GM12878 (cell line): ENCODE data around the gene MBD3. TPM values are rescaled to one million over a fixed set of nuclear protein-coding genes. Genes with fewer than 3 reads are reported as not detected.

ENCODE experiments used
- ATAC-seq: fragments of 200-7000 bp; cut with Tn5 transposase; 3 replicates; pipeline ENCODE4 v1.9.1; 2020; ENCODE audit warnings: mild to moderate bottlenecking, moderate library complexity
- Bru-seq: library from RNA; stranded (reverse); fragments of 400-500 nt; gene quantifications from one replicate; lab custom pipeline; 2021; lab: Mats Ljungman, UMichigan
- BruChase-seq, 2 experiments: library from RNA; stranded (reverse); fragments of 400-500 nt; gene quantifications; one replicate each; lab custom pipeline; 2021; lab: Mats Ljungman, UMichigan
- BruUV-seq: library from RNA; stranded (reverse); fragments of 400-500 nt; replicated peaks from 2 replicates; lab custom pipeline; 2021; lab: Mats Ljungman, UMichigan
- CTCF ChIA-PET: fragments of 300-600 bp; sonication (Branson Sonifier 250); formaldehyde crosslinking; extraction: SDS; loops from one replicate; lab custom pipeline; 2021; ENCODE audit warnings: inconsistent platforms; lab: Yijun Ruan, JAX
- POLR2A ChIA-PET: fragments of 350-600 bp; formaldehyde crosslinking; extraction: SDS; loops from one replicate; lab custom pipeline; 2021; ENCODE audit warnings: inconsistent platforms; lab: Charles Lee
- RAD21 ChIA-PET: fragments of 300-600 bp; sonication (Branson Sonifier 250); formaldehyde crosslinking; loops from one replicate; lab custom pipeline; 2023; ENCODE audit warnings: antibody characterized with exemption; ENCODE audit not compliant: unreplicated experiment; lab: Charles Lee
- SMC1A ChIA-PET: fragments of 300-600 bp; sonication (Branson Sonifier 250); formaldehyde crosslinking; loops from one replicate; lab custom pipeline; 2023; ENCODE audit not compliant: unreplicated experiment, uncharacterized antibody; lab: Charles Lee
- DNase-seq: peaks from one replicate; pipeline ENCODE4 v3.0.0-alpha.2; 2011; ENCODE audit warnings: low read depth, low spot score
- FAIRE-seq: peaks from 3 replicates; lab custom pipeline; 2011; peaks lifted over from hg19 to GRCh38; lab: Jason Lieb, UNC
- H2AFZ ChIP-seq: 2 replicates; pipeline ENCODE4 v1.6.0; 2011; ENCODE audit warnings: low read depth, low read length, control low read depth; ENCODE audit not compliant: control insufficient read depth
- H3K27ac ChIP-seq: 2 replicates; pipeline ENCODE4 v1.5.1; 2011; ENCODE audit warnings: control low read depth; ENCODE audit not compliant: control insufficient read depth, insufficient read depth
- H3K27me3 ChIP-seq, 2 experiments: replicated peaks in 1 of 2; 2 replicates each; pipeline versions ENCODE4 v1.6.0 to v1.6.1; 2011; ENCODE audit warnings: low read length in 1 of 2; ENCODE audit not compliant: control insufficient read depth in 2 of 2, insufficient read depth in 2 of 2
- H3K36me3 ChIP-seq, 2 experiments: 2 replicates each; pipeline ENCODE4 v1.5.1; 2011; ENCODE audit warnings: low read length in 1 of 2; ENCODE audit not compliant: control insufficient read depth in 2 of 2, insufficient read depth in 2 of 2
- H3K4me1 ChIP-seq: 2 replicates; pipeline ENCODE4 v1.6.1; 2011; ENCODE audit warnings: mild to moderate bottlenecking, low read length, moderate library complexity, mixed read lengths; ENCODE audit not compliant: control insufficient read depth, insufficient read depth
- H3K4me2 ChIP-seq: 2 replicates; pipeline ENCODE4 v1.6.0; 2011; ENCODE audit warnings: control low read depth; ENCODE audit not compliant: control insufficient read depth, insufficient read depth
- H3K4me3 ChIP-seq: fragments of 200-600 bp; sonication (generic); 2 replicates; pipeline ENCODE4 v1.5.1; 2016
- H3K79me2 ChIP-seq: 2 replicates; pipeline ENCODE4 v1.6.0; 2011; ENCODE audit warnings: low read length; ENCODE audit not compliant: control insufficient read depth, insufficient read depth
- H3K9ac ChIP-seq: 2 replicates; pipeline ENCODE4 v1.8.0; 2011; ENCODE audit warnings: low read length, control low read depth, mixed read lengths; ENCODE audit not compliant: control insufficient read depth, insufficient read depth
- H3K9me3 ChIP-seq: replicated peaks from 3 replicates; pipeline ENCODE4 v1.5.1; 2011; ENCODE audit warnings: mild to moderate bottlenecking, low read length; ENCODE audit not compliant: control insufficient read depth, insufficient read depth
- H4K20me1 ChIP-seq: 2 replicates; pipeline ENCODE4 v1.6.0; 2011; ENCODE audit not compliant: control insufficient read depth, insufficient read depth
- BHLHE40 ChIP-seq, 2 experiments: fragments of 450-650 bp in 1 of 2; IDR thresholded peaks; 2 replicates each; pipeline ENCODE4 v1.6.1; 2011 to 2017; ENCODE audit warnings: low read depth in 2 of 2, borderline replicate concordance in 1 of 2, improper control_type of control experiment in 1 of 2, low read length in 1 of 2, mild to moderate bottlenecking in 1 of 2
- EGR1 ChIP-seq, 2 experiments: IDR thresholded peaks; 1 replicate in 1 of 2; 2 replicates in 1 of 2; pipeline ENCODE4 v1.6.1; 2011 to 2012; ENCODE audit warnings: low read depth in 2 of 2, low read length in 2 of 2, borderline replicate concordance in 1 of 2, mild to moderate bottlenecking in 1 of 2, moderate library complexity in 1 of 2
- NBN ChIP-seq: fragments of 450-650 bp; IDR thresholded peaks from 2 replicates; pipeline ENCODE4 v1.6.1; 2016
- NFYB ChIP-seq: IDR thresholded peaks from 2 replicates; pipeline ENCODE4 v1.6.1; 2011; ENCODE audit warnings: low read depth, mild to moderate bottlenecking, low read length, improper control_type of control experiment, moderate library complexity; ENCODE audit not compliant: insufficient read depth
- SIN3A ChIP-seq: IDR thresholded peaks from 2 replicates; pipeline ENCODE4 v1.6.1; 2012; ENCODE audit warnings: low read depth, low read length, improper control_type of control experiment
- SP1 ChIP-seq: IDR thresholded peaks from one replicate; pipeline ENCODE4 v1.6.1; 2011; ENCODE audit warnings: low read depth, low read length
- WGBS: methylation state at CpG from one replicate; pipeline ENCODE4 v1.1.6; 2016; ENCODE audit warnings: low lambda C conversion rate; ENCODE audit not compliant: insufficient replicate concordance, insufficient coverage; ENCODE audit errors: missing lambda C conversion rate; 5-methylcytosine and 5-hydroxymethylcytosine counted together
- in situ Hi-C: fragments of 300-500 bp; cut with MboI; formaldehyde crosslinking; loops from 9 replicates; pipeline ENCODE4 v1.14.3; 2018; ENCODE audit warnings: mixed read lengths
- intact Hi-C: fragments of 100-400 bp; cut with micrococcal nuclease; formaldehyde crosslinking; loops from one replicate; pipeline ENCODE4 v1.14.2; 2022; ENCODE audit not compliant: unreplicated experiment
- long read RNA-seq, 2 experiments: library from polyadenylated mRNA; unstranded; transcript quantifications; one replicate each; pipeline ENCODE4 v2.0.0, GENCODE V29; 2019 to 2020
- polyA minus RNA-seq, 3 experiments: library from RNA; depleted of rRNA, polyadenylated mRNA; stranded (reverse); fragments of >200 nt; gene quantifications; 2 replicates each; pipeline ENCODE4 v1.2.3, GENCODE V29; 2011
- polyA plus RNA-seq, 11 experiments: library from polyadenylated mRNA; depleted of rRNA in 4 of 11; unstranded in 6 of 11; stranded (reverse) in 5 of 11; fragments of >200 nt; fragmentation: Nextera tagmentation in 4 of 11; fragmentation: Illumina TruSeq in 1 of 11; extraction: Ambion mirVana in 4 of 11; extraction: Trizol in 1 of 11; gene quantifications; 1 replicate in 1 of 11; 2 replicates in 10 of 11; pipeline versions ENCODE4 v1.2.1 to v1.2.3, GENCODE V29; 2011 to 2016; ENCODE audit warnings: inconsistent platforms in 2 of 11, missing spikeins in 2 of 11, low read depth in 1 of 11
- total RNA-seq, 4 experiments: library from RNA; depleted of rRNA in 3 of 4; stranded (reverse); fragments of >200 nt in 3 of 4; fragmentation: Illumina TruSeq in 1 of 4; extraction: Trizol in 1 of 4; gene quantifications; 2 replicates each; pipeline versions ENCODE4 v1.2.1 to v1.2.3, GENCODE V29; 2013 to 2021
- TF ChIP-seq, protein P1 (sequence below): fragments of 450-650 bp; IDR thresholded peaks from 2 replicates; pipeline ENCODE4 v1.6.1; 2017; ENCODE audit warnings: low read depth, mild to moderate bottlenecking, moderate library complexity
- TF ChIP-seq, protein P2 (sequence below), 3 experiments: IDR thresholded peaks in 2 of 3; conservative IDR thresholded peaks in 1 of 3; 2 replicates each; pipeline ENCODE4 v1.5.1; 2011; ENCODE audit warnings: low read depth in 3 of 3, low read length in 3 of 3, mild to moderate bottlenecking in 3 of 3, control low read depth in 2 of 3, moderate library complexity in 2 of 3, inconsistent platforms in 1 of 3, mixed read lengths in 1 of 3; ENCODE audit not compliant: control insufficient read depth in 2 of 3, insufficient read depth in 1 of 3; ENCODE audit errors: extremely low read depth in 1 of 3
- TF ChIP-seq, protein P3 (sequence below): fragments of 450-650 bp; IDR thresholded peaks from 2 replicates; pipeline ENCODE4 v1.6.1; 2014; ENCODE audit warnings: mild to moderate bottlenecking

MBD3 gene, protein sequence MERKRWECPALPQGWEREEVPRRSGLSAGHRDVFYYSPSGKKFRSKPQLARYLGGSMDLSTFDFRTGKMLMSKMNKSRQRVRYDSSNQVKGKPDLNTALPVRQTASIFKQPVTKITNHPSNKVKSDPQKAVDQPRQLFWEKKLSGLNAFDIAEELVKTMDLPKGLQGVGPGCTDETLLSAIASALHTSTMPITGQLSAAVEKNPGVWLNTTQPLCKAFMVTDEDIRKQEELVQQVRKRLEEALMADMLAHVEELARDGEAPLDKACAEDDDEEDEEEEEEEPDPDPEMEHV
- 37.4 and 45.4 TPM in 2 replicates for total RNA-seq (2013; cell fraction: nucleolus; rRNA removed)
- total RNA-seq (2014; rRNA removed), result 93.6 and 105 TPM in 2 replicates
- 16.7 and 21.0 TPM in 2 replicates for total RNA-seq (2014; rRNA removed; fragmentation: Illumina TruSeq; extraction: Trizol)
- total RNA-seq (2021), result 95.9 and 107 TPM in 2 replicates
- 8.0 TPM for polyA plus RNA-seq (2011; ENCODE audit: low read depth)
- 10.2 and 21.8 TPM in 2 replicates for polyA plus RNA-seq (2011; rRNA removed)
- polyA plus RNA-seq (2011; cell fraction: cytosol; rRNA removed), result 40.6 and 75.9 TPM in 2 replicates
- 66.8 and 112 TPM in 2 replicates for polyA plus RNA-seq (2011; cell fraction: nucleus; rRNA removed)
- polyA plus RNA-seq (2012), result 39.0 and 47.6 TPM in 2 replicates
- 2.9 and 6.6 TPM in 2 replicates for polyA plus RNA-seq (2014; fragmentation: Illumina TruSeq; extraction: Trizol)
- 1 to 10 TPM in 1 of 2 experiments, under 1 TPM in 1; 0.13 to 1.7 TPM for polyA plus RNA-seq (2014; fragmentation: Nextera tagmentation; extraction: Ambion mirVana)
- 91.0 and 117 TPM in 2 replicates for polyA plus RNA-seq (2014; rRNA removed)
- polyA plus RNA-seq (2016; fragmentation: Nextera tagmentation; extraction: Ambion mirVana), result 10 to 100 TPM; 22.0 to 40.2 TPM
- 27.1 and 50.4 TPM in 2 replicates for polyA minus RNA-seq (2011; rRNA and poly(A)+ RNA removed)
- 25.1 and 31.5 TPM in 2 replicates for polyA minus RNA-seq (2011; cell fraction: cytosol; rRNA and poly(A)+ RNA removed)
- 11.4 and 26.6 TPM in 2 replicates for polyA minus RNA-seq (2011; cell fraction: nucleus; rRNA and poly(A)+ RNA removed)
- percentile 50 among the genes with signal in this experiment for Bru-seq, nascent RNA
- percentile 73 among the genes with signal in this experiment for BruChase-seq, experiment 1, labeled RNA remaining after a 6-hour chase
- BruChase-seq, experiment 2, labeled RNA remaining after a 2-hour chase, result percentile 64 among the genes with signal in this experiment
- long read RNA-seq, experiment 1, partial matches to known transcripts, result 1 of 7 reads
- long read RNA-seq, experiment 1, other reads (novel, unspliced or antisense), result 5 of 7 reads
- long read RNA-seq, experiment 2, partial matches to known transcripts, result 1 of 3 reads
- long read RNA-seq, experiment 2, other reads (novel, unspliced or antisense), result 2 of 3 reads

DNA sequence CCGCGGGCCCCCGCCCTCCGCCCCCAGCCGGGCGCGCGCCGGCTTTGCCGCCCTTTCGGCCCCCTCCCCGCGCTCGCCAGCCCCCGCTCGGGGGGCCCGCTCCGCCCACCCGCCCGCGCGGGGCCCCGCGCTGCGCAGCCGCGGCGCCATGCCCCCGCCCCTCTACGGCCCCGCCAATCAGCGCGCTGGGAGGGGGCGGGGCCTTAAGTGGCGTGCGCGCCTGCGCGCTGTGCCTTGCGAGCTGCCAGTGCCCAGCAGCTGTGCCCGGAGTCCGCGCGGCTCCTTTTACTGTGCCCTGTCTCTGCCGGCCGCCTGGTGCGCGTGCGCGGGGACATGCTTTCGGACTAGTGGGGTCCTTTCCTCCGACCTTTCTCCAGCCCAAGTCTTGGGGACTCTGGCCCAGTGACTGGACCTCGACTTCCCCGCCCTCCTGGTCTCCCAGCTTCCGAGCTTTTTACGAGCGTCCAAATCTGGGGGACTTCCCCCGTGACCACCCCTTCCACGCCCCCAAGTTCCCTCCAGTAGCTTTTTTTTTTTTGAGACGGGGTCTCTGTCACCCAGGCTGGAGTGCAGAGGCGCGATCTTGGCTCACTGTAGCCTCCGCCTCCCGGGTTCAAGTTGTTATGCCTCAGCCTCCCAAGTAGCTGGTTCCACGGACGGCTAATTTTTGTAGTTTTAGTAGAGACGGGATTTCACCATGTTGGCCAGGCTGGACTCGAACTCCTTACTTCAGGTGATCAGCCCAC, at the start of gene MBD3:
Gene MBD3, minus strand, starts transcription at position 111 of the 746 bp plus-strand sequence. CDS start 234 bp downstream, outside the sequence.
- H3K9me3 ChIP-seq, result no peaks in the 10 kb centered on the region
- peak within 1 kb of the TSS; percentile 88 for H2AFZ ChIP-seq
- peak within 1 kb of the TSS; percentile 98 for H3K9ac ChIP-seq
- no peaks in the 10 kb centered on the region for H3K27me3 ChIP-seq
- no peaks in the 10 kb centered on the region for H4K20me1 ChIP-seq
- H3K36me3 ChIP-seq, result peaks cover 0 to 7% of the 10 kb centered on the region in 2 experiments; a peak in 3 of 4 replicates
- intact Hi-C loops, result no loop called here
- peak within 1 kb of the TSS; percentile 93 for H3K4me2 ChIP-seq
- peaks cover 28% of the 10 kb centered on the region for H3K79me2 ChIP-seq
- 4% methylated on average over 53 of the region's 68 CpGs for WGBS
- in situ Hi-C loops, result no loop called here
- peak; percentile 44 for DNase-seq
- peaks cover 4% of the 10 kb centered on the region; the same call in 1 of the 2 replicates for H3K4me1 ChIP-seq
- peak; percentile 89 for FAIRE-seq
- POLR2A ChIA-PET, result interaction anchor here (0.6 to 1.9 kb wide), 10 partner anchors 8 to 324 kb away, joined by 3 to 19 read pairs (median 3); partner anchors contain the start of genes REEP6, TCF3 and UQCR11
- SMC1A ChIA-PET, result interaction anchor here (0.6 to 2.0 kb wide), 6 partner anchors 9 to 213 kb away, joined by 3 to 11 read pairs (median 4); partner anchors contain the start of genes TCF3 and UQCR11
- H3K27ac ChIP-seq, result peak within 1 kb of the TSS; percentile 92
- BruUV-seq, result no TSS peak
- peak within 1 kb of the TSS; percentile 98 for H3K4me3 ChIP-seq
- RAD21 ChIA-PET, result interaction anchor here (0.8 to 1.0 kb wide), 6 partner anchors 13 to 80 kb away, joined by 3 to 6 read pairs (median 4); partner anchors contain the start of gene UQCR11
- peak; percentile 81 for ATAC-seq
- CTCF ChIA-PET, result interaction anchor here (0.6 to 1.4 kb wide), 6 partner anchors 11 to 244 kb away, joined by 3 to 5 read pairs (median 4); partner anchors contain the start of gene UQCR11
- TF ChIP-seq EGR1 (IDR thresholded peaks at IDR 0.05; ENCODE audit: borderline replicate concordance in 1 of 2, low read depth in 2 of 2, low read length in 2 of 2) (peak in 1 of 2 experiments; percentile 94; a peak in 2 of 3 replicates), BHLHE40 (IDR thresholded peaks at IDR 0.05; ENCODE audit: borderline replicate concordance in 1 of 2, low read depth in 2 of 2, low read length in 1 of 2) (peak; percentile 42 to 78; a peak in 3 of 4 replicates), SP1 (peak; percentile 75), SIN3A (peak; percentile 80; the same call in 1 of the 2 replicates), NBN (peak; percentile 21; the same call in 1 of the 2 replicates), NFYB (peak; percentile 81)
- TF ChIP-seq, protein P1, sequence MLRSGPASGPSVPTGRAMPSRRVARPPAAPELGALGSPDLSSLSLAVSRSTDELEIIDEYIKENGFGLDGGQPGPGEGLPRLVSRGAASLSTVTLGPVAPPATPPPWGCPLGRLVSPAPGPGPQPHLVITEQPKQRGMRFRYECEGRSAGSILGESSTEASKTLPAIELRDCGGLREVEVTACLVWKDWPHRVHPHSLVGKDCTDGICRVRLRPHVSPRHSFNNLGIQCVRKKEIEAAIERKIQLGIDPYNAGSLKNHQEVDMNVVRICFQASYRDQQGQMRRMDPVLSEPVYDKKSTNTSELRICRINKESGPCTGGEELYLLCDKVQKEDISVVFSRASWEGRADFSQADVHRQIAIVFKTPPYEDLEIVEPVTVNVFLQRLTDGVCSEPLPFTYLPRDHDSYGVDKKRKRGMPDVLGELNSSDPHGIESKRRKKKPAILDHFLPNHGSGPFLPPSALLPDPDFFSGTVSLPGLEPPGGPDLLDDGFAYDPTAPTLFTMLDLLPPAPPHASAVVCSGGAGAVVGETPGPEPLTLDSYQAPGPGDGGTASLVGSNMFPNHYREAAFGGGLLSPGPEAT, result no peak; the same call in 1 of the 2 replicates
- TF ChIP-seq, protein P2, sequence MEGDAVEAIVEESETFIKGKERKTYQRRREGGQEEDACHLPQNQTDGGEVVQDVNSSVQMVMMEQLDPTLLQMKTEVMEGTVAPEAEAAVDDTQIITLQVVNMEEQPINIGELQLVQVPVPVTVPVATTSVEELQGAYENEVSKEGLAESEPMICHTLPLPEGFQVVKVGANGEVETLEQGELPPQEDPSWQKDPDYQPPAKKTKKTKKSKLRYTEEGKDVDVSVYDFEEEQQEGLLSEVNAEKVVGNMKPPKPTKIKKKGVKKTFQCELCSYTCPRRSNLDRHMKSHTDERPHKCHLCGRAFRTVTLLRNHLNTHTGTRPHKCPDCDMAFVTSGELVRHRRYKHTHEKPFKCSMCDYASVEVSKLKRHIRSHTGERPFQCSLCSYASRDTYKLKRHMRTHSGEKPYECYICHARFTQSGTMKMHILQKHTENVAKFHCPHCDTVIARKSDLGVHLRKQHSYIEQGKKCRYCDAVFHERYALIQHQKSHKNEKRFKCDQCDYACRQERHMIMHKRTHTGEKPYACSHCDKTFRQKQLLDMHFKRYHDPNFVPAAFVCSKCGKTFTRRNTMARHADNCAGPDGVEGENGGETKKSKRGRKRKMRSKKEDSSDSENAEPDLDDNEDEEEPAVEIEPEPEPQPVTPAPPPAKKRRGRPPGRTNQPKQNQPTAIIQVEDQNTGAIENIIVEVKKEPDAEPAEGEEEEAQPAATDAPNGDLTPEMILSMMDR (IDR thresholded peaks at IDR 0.05 in 2 of 3, conservative IDR thresholded peaks at IDR 0.05 in 1 of 3; ENCODE audit: control insufficient read depth in 2 of 3, extremely low read depth in 1 of 3, insufficient read depth in 1 of 3, low read depth in 3 of 3, low read length in 3 of 3), result no peak
- TF ChIP-seq, protein P3, sequence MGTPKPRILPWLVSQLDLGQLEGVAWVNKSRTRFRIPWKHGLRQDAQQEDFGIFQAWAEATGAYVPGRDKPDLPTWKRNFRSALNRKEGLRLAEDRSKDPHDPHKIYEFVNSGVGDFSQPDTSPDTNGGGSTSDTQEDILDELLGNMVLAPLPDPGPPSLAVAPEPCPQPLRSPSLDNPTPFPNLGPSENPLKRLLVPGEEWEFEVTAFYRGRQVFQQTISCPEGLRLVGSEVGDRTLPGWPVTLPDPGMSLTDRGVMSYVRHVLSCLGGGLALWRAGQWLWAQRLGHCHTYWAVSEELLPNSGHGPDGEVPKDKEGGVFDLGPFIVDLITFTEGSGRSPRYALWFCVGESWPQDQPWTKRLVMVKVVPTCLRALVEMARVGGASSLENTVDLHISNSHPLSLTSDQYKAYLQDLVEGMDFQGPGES, result 0 out of 2 replicates have a peak, but pooled peaks have one; percentile 31
